ENCODE results near the gene KRT17.
"Not testable (repeated sequence)": the region's sequence is repeated elsewhere in the genome, so short reads cannot be mapped to it uniquely, and the experiment has no call there.

KRT17 gene

GRCh38 chr17:41606930-41607329 is 17.4 kb downstream of the KRT17 start:
- not testable (repeated sequence) for H3K27ac ChIP-seq; DNase-seq (ENCODE audit: low read depth, low spot score)

GRCh38 chr17:41602524-41602923 is 21.9 kb downstream of the KRT17 start:
- H3K27ac ChIP-seq: no peak overlapping the region
- DNase-seq (ENCODE audit: low read depth, low spot score): no peak

- DNase-seq (ENCODE audit: low read depth, low spot score): no peak
- H3K27ac ChIP-seq: no peak overlapping the region
These were observed 24.1 kb downstream of the KRT17 start for GRCh38 chr17:41600318-41600717.

GRCh38 chr17:41599680-41600079 is 24.7 kb downstream of the KRT17 start:
- H3K27ac ChIP-seq: no peak overlapping the region
- no peak for DNase-seq (ENCODE audit: low read depth, low spot score)

- peak overlapping the region; percentile 47 for H3K27ac ChIP-seq
- no peak for DNase-seq (ENCODE audit: low read depth, low spot score)
These were observed 28.8 kb downstream of the KRT17 start for GRCh38 chr17:41595585-41595984.

- DNase-seq (ENCODE audit: low read depth, low spot score): no peak
- H3K27ac ChIP-seq: no peak overlapping the region
These were observed 29.9 kb downstream of the KRT17 start for GRCh38 chr17:41594363-41594915.

GRCh38 chr17:41593306-41593981 is 30.9 kb downstream of the KRT17 start:
- DNase-seq (ENCODE audit: low read depth, low spot score): no peak
- no peak overlapping the region for H3K27ac ChIP-seq

- H3K27ac ChIP-seq: no peak overlapping the region
- no peak for DNase-seq (ENCODE audit: low read depth, low spot score)
These were observed 31.6 kb downstream of the KRT17 start for GRCh38 chr17:41592601-41593305.

- H3K27ac ChIP-seq: no peak overlapping the region
These were observed 35.1 kb downstream of the KRT17 start for GRCh38 chr17:41589301-41589700.

GRCh38 chr17:41588126-41588810 is 36.1 kb downstream of the KRT17 start:
- peak; percentile 33 for DNase-seq (ENCODE audit: low read depth, low spot score)
- peak overlapping the region; percentile 98 for H3K27ac ChIP-seq

More at GRCh38 chr17:41589301-41589700, 35.1 kb downstream of the KRT17 start:
- no peak for DNase-seq (ENCODE audit: low read depth, low spot score)

- peak within 1 kb of the TSS; percentile 98 for H3K27ac ChIP-seq
- DNase-seq (ENCODE audit: low read depth, low spot score): peak; percentile 69
These were observed 37.4 kb downstream of the KRT17 start, which contains the start of gene KRT14 for GRCh38 chr17:41586863-41587495. KRT14 (minus strand) TSS chr17:41586895; CDS start chr17:41586834, 61 bp downstream.

- DNase-seq (ENCODE audit: low read depth, low spot score): no peak
- H3K27ac ChIP-seq: peak overlapping the region; percentile 98
These were observed 38.9 kb downstream of the KRT17 start for GRCh38 chr17:41585301-41586056.

- H3K27ac ChIP-seq: peak overlapping the region; percentile 98
- DNase-seq (ENCODE audit: low read depth, low spot score): not testable (repeated sequence)
These were observed 39.9 kb downstream of the KRT17 start for GRCh38 chr17:41584331-41584927.

GRCh38 chr17:41583137-41584127 is 40.9 kb downstream of the KRT17 start:
- peak; percentile 27 for DNase-seq (ENCODE audit: low read depth, low spot score)
- H3K27ac ChIP-seq: peak overlapping the region; percentile 98

- peak; percentile 22 for DNase-seq (ENCODE audit: low read depth, low spot score)
- peak overlapping the region; percentile 98 for H3K27ac ChIP-seq
These were observed 42.1 kb downstream of the KRT17 start for GRCh38 chr17:41582061-41582968.

- peak; percentile 55 for DNase-seq (ENCODE audit: low read depth, low spot score)
- H3K27ac ChIP-seq: peak overlapping the region; percentile 98
These were observed 42.9 kb downstream of the KRT17 start for GRCh38 chr17:41581366-41582060.
